COLO829 (cell line): Measurements from ENCODE around the gene C21orf91.

Source experiments
- DNase-seq: peaks from one replicate; pipeline ENCODE4 v3.0.0; 2012; ENCODE audit warnings: low spot score

C21orf91 gene

GRCh38 chr21:17797967-17798366 lies 21.2 kb downstream of the C21orf91 start:
- no peak for DNase-seq

DNA sequence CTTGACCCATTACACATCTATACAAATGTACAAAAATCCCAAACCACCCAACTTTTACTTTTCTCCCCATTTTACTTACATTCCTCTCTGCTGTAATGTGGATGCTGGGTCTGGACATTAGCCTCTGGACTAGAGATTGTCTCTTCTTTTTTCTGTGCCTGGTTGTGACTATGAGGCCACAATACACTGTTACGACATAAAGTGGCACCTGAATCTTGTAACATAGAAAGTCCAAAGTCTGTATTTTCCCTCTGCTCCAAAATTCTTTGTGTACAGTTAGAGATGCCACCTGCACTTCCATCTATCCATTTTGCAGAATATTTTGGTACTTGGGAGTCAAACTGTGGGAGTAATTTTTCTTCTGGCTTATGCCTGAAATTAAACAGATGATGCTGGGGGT lies 22.7 kb downstream of the C21orf91 start:
- DNase-seq, result no peak

DNA sequence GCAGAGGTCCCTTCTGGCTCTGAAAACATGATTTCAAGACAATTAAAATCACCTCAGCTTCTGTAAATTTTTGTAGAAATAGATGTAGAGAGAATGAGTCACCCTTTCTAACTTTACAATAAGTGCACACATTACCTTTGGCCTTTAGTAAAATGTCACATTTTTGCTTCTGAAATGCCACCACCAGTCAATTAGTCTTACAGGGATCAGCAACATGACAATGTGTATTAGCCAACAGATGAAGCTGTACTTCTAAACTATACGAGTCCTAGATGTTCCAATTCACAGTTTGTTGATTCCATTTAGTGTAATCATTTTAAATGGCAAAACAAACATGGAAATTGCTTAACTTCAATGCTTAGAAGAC lies 23.1 kb downstream of the C21orf91 start:
- DNase-seq, result no peak

- no peak for DNase-seq
Observed at GRCh38 chr21:17795146-17796036, 23.8 kb downstream of the C21orf91 start.

- DNase-seq, result no peak
Observed at GRCh38 chr21:17794518-17795145, 24.5 kb downstream of the C21orf91 start.

GRCh38 chr21:17793246-17794123 lies 25.7 kb downstream of the C21orf91 start:
- no peak for DNase-seq

GRCh38 chr21:17789656-17790055 lies 29.5 kb downstream of the C21orf91 start:
- DNase-seq, result no peak

GRCh38 chr21:17789069-17789468 lies 30.1 kb downstream of the C21orf91 start:
- no peak for DNase-seq

GRCh38 chr21:17786851-17787181 lies 32.3 kb downstream of the C21orf91 start:
- DNase-seq, result no peak

GRCh38 chr21:17786071-17786850 lies 32.9 kb downstream of the C21orf91 start:
- DNase-seq, result no peak

DNA sequence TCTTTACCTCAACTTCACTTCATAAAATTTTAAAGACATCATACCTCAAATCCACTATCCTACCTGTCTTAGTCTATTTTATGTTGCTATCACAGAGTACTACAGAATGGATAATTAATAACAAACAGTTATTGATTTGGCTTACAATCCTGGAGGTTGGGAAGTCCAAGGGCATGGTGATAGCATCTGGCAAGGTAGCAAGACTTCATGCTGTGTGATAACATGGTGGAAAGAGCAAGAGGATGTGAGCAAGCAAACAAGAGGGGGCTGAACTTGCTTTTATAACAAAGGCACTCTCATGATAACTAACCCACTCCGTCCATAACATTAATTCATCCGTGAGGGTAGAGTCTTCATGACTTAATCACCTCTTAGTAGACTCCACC lies 33.8 kb downstream of the C21orf91 start:
- DNase-seq, result no peak

GRCh38 chr21:17784604-17785402 lies 34.4 kb downstream of the C21orf91 start:
- no peak for DNase-seq

- DNase-seq, result no peak
Observed at GRCh38 chr21:17784180-17784598, 35.0 kb downstream of the C21orf91 start.

- no peak for DNase-seq
Observed at GRCh38 chr21:17783481-17784179, 35.5 kb downstream of the C21orf91 start.

- DNase-seq, result no peak
Observed at GRCh38 chr21:17783003-17783402, 36.2 kb downstream of the C21orf91 start.

DNA sequence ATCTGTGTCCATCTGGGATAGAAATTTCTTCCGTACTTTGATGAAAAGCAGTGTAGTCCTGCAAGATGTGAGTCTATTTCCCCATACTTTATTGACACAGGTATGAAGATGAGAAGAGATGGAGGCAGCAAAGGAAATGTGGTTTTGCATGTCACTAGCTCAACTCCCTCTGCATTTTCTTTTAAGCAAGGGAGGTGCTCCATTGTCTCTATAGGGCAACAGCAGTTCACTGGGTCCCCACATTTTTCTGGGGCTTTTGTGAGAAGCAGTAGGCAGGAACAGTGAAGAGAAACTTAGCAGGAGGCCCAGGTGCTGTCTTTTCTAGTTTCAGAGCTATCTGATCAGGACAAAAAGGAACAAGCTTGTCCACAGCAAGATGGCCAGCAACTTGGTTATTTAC lies 37.1 kb downstream of the C21orf91 start:
- no peak for DNase-seq

DNA sequence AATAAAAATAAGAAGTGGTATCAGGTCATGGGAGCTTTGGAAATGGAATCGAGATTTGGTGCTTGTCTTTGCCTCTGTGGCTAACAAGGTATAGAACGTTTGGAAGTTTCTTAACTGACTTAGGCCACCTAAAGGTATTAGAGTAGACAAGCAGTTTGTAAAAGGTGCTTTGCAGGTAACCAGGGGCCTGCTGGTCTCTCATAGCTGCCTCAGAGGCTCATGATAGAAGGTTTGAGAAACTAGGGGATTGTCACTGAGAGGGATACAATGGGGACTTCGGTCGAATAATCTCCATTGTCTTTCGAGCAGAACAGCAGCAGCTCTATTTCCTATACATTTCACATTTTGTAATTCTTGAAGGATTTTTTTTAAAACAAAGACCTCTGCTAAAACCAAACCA lies 37.6 kb downstream of the C21orf91 start:
- DNase-seq, result no peak

DNA sequence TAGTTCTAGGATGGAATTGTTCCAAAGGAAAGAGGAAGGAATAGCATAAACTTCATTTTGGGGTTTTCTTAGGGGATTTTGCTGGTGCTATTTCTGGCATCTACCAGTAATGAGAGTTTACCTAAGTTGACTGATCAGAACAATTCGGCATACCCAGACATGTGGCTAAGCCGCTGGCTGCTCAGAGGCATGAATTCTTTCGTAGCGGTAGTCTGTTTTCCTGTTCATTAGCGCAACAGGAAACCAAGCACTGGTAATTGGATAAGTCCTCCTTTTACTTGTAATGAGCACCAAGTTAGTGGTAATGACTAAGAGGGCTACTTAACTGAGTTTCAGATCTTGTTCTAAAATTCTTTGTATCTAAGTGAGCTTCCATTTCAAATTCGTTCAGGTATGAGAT lies 38.6 kb downstream of the C21orf91 start:
- DNase-seq, result no peak

DNA sequence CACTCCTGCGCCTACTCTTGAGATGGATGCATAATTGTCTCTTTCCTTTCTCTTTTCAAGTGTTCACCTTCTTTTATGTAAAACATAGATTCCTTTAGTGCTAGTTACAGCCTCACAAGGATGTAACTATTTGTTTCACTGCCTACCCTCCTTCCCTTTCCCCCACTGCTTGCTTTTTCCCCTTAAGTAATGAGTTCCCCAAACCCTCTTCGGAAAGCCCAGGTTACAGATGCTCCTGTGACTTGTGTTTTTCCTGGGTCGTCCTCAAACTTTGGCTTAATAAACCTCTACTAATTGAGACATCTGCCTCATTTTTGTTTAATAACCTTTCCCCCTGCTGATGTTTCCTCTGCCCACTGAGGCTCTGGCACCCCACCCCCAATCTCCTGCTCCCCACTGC lies 39.2 kb downstream of the C21orf91 start:
- DNase-seq, result no peak

GRCh38 chr21:17779496-17779895 lies 39.7 kb downstream of the C21orf91 start:
- DNase-seq, result no peak
